GM10847 (cell line): ENCODE results near the gene STUB1.

Source experiments
- POLR2A ChIP-seq: IDR thresholded peaks from 2 replicates; pipeline ENCODE4 v1.6.1; 2011; ENCODE audit not compliant: insufficient read length; ENCODE audit errors: extremely low read depth

The STUB1 gene

DNA sequence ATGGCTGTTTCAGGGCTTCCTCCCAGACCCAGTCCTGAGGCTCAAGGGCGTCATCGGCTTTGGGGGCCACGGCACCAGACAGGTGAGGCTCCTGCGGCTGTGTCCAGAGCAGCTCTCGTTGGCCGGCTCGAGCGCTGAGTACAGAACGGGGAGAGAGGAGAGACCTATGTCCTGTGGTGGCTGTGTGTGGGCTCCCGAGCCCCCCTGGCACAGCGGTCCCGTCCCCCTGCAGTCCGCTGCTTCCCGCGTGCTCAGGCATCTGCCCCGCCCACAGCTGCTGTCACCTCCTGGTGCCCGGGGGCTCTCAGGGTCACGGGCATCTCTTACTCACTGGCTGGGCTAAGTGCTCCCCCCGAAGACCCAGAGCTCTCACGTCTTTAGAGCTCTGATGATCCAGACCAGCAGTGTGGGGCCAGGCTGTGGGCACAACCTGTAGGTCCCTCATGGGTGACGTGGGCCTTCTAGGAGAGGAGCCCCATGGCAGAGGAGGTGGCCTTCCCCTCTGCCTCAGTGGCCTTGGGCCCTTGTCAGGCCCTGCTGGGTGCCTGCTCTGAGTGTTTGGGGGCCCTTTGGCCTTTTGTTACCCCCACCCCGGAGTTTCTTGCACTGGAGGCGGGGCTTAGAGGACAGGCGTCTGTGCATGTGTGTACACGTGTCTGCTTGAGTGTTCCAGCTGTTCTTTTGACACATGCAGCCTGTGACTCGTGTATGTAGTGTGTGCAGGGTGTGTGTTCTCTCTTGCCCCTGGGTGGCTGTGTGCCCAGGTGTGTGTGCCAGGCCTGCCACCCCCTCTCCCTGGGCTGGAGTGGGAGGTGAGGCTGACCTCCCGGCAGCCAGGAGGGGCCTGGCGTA is 27.5 kb upstream of the STUB1 start:
- TF ChIP-seq POLR2A: no peak

DNA sequence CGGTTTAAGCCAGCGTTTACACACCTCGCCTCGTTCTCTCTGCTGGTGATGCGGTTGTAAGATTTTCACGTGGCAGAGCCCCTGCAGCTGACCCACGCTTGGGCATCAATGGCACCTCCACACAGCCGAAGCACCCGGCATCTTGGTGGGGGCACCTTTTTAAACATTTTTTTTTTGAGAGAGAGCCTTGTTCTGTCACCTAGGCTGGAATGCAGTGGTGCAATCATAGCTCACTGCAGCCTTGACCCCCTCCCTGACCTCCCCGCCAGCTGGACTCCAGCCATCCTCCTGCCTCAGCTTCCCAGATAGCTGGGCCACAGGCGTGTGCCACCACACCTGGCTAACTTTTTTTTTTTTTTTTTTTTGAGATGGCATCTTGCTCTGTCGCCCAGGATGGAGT is 26.2 kb upstream of the STUB1 start:
- no peak for TF ChIP-seq POLR2A

DNA sequence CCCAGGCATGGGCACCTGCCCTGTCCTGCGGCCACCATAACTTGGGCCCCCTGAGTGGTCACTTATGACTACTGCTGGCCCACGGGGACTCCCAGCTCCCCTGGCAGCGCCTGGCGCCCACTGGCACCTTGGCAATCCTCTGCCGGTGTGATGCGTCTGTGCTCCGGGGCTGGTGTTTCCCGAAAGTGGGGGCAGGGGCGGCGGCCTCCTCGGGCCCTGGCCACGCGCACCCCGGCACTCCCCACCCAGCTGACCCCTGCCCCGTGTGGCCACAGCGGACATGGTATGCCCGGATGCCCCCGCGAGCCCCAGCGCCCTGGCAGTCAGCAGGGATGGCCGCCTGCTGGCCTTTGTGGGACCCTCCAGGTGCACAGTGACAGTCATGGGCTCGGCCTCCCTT is 22.7 kb upstream of the STUB1 start:
- TF ChIP-seq POLR2A: no peak

DNA sequence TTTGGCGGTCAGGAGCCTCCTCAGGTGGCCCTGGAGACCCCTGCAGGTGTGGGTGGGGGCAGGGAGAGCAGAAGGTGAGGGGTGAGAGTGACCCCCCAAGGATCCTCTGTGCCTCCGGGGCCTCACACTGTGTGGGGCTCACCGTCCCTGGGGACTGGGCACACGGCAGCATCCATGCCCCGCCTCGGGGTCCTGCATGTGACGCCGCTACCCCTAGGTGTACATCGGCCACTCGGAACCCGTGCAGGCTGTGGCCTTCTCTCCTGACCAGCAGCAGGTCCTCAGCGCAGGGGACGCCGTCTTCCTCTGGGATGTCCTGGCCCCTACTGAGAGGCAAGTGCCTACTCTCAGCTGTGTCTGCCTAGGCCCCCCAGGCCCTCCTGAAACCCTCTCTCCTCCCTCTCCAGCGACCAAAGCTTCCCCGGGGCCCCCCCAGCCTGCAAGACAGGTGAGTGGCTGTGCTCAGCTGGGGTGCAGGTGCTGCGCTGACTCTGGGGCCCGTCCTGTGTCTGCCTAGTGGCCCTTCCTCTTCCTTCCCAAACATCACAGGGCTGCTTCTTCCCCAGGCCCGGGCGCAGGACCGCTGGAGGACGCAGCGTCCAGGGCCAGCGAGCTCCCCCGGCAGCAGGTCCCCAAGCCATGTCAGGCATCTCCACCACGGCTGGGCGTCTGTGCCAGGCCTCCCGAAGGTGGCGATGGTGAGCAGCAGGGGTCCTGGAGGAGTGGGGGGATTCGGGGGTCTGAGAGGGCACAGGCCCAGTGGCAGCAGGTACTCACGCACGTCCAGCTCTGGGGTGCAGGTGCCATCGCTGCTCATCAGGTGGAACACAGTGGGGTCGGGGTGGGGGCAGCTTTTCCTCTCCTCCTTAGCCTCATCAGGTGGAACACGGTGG is 21.3 kb upstream of the STUB1 start:
- no peak for TF ChIP-seq POLR2A

DNA sequence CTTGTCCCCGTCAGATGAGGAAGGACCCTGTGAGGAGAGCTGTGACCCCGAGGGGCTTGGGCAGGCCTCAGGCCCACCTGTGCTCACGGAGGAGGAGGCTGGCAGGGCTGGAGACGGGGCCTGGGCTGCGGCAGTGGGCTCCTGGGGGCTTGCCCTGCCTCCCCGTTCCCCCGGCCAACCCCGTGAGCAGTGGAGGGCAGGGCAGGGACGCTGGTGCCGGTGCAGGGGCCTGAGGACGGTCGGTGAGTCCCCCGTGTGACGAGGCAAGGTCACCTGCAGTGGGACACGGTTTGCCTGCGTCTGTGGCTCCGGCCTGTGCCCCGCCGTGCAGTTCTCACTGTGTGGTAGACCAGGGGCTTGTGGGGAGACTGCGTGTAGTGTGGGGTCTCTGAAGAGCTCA is 20.6 kb upstream of the STUB1 start:
- no peak for TF ChIP-seq POLR2A

DNA sequence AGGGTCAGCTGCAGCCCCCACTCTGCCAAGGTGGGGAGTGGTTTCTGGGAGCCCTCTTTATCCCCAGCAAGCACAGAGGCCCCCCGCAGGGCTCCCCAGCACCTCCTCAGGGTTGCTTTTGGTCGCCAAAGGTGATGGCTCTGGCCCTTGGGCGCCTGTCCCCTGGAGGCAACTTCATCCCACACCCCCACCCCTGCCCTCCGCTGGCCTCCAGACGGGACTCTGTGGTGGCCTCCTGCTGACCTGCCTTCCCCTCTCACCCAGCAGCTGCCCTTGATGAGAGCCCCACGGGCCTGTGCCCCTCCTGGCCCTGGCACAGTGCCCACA is 20.1 kb upstream of the STUB1 start:
- TF ChIP-seq POLR2A: no peak

DNA sequence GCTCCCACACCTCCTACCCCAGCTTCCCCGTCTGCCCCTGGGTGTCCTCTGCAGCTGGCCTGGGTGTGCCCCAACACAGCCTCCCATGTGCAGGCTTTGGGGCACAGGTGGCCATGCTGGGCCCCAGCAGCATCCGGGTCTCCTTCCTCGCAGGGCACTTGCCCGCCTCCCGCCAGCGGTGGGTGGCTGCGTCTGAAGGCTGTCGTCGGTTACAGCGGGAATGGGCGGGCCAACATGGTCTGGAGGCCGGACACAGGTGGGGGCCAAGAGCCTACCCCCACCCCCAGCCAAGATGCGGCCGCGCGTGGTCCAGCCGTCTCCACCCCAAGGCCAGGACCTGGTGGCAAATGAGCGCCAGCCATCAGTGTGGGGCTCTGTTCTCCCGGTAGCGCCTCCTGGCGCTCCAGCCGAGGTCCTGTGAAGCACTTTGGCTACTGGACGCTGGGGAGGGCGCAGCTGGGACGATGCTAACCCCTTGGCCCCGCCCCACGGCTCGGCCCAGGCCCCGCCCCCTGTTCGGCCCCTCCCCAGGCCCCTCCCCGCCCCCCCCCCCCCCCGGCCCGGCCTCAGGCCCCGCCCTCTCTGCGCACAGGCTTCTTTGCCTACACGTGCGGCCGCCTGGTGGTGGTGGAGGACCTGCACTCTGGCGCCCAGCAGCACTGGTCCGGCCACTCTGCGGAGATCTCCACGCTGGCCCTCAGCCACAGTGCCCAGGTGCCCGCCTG is 19.6 kb upstream of the STUB1 start:
- TF ChIP-seq POLR2A: no peak

DNA sequence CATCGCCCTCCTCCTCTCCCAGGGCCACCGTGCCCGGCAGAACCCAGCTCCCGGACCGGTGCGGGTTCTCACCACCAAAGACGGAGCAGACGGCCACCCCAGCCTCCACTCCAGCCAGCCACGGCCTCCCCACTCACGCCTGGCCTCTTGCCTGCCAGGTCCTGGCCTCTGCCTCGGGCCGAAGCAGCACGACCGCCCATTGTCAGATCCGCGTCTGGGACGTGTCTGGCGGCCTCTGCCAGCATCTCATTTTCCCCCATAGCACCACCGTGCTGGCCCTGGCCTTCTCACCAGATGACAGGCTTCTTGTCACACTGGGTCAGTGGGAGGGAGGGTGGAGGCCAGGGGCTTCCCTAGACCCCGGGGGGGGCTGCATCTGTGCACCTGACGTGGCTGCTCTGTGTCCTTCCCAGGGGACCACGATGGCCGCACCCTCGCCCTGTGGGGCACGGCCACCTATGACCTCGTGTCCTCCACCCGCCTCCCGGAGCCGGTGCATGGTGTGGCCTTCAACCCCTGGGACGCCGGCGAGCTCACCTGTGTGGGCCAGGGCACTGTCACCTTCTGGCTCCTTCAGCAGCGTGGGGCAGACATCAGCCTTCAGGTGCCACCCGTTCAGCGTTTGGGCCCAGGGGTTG is 18.9 kb upstream of the STUB1 start:
- no peak for TF ChIP-seq POLR2A

DNA sequence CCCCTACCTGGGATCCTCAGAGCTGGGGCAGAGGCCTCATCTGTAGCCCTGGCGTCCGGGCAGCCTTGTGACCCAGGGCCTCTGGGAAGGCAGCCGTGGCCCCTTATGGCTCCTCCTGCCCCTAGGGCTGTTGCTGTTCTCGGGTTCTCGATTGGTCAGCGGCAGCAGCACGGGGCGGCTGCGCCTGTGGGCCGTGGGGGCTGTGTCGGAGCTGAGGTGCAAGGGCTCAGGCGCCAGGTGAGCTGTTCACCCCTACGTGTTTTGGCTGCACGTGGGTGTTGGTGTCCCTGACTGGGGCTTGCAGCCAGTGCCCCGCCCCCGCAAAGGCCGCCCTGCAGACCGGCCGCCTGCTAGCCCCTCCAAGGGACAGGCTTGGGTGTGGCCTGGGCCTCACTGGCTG is 18.1 kb upstream of the STUB1 start:
- no peak for TF ChIP-seq POLR2A

DNA sequence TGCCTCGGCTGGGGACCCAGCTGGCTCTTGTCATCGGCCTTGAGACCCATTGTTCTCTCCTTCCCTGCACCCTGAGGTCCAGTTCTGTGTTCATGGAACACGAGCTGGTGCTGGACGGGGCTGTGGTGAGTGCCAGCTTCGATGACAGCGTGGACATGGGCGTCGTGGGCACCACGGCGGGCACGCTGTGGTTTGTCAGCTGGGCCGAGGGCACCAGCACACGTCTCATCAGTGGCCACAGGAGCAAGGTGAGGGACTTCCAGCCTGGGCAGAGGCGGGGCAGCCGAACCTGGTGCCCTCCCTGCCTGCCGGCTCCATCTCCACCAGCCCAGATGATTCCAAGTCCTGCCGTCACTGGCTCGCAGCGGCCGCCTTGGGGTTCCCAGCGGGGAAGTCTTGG is 17.6 kb upstream of the STUB1 start:
- no peak for TF ChIP-seq POLR2A

DNA sequence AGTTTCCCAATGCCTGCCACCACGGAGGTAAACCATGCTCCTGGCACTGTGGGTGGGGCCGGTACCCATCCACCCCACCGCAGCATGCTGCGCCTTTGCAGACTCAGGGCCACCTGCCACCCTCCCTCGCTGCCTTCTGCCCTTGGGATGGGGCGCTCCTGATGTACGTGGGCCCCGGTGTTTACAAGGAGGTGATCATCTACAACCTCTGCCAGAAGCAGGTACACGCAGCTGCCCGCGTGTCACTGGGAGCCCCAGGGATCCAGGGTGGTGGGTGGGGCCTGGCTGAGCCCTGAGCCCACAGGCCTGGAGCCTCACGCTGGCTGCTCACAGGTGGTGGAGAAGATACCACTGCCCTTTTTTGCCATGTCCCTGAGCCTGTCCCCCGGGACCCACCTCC is 13.6 kb upstream of the STUB1 start:
- no peak for TF ChIP-seq POLR2A

DNA sequence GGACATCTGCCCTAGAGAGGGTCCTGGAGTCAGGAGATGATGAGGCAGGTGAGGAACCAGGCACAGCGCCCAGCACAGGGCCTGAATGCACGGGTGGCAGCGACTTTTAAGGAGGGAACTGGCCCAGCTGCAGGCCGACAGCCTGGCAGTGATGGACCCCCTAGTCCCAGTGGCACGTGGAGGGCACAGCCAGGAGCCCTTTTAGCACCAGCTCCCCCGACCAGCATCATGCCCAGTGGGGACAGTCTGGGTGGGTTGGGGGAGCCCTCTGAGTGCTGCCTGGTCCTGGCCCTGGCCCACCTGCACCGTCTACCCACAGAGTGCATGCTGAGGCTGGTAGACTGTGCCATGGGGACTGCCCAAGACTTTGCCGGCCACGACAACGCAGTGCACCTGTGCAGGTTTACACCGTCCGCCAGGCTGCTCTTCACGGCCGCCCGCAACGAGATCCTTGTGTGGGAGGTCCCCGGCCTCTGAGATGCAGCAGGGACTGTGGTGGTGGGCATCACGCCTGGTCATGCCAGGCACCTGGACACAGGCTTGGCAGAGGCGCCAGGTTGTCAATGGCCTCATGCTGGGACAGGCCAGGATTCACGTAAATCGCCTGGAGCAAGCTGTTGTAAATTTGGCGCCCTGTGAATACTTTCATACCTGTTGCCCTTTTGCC is 13.0 kb upstream of the STUB1 start:
- TF ChIP-seq POLR2A: no peak

DNA sequence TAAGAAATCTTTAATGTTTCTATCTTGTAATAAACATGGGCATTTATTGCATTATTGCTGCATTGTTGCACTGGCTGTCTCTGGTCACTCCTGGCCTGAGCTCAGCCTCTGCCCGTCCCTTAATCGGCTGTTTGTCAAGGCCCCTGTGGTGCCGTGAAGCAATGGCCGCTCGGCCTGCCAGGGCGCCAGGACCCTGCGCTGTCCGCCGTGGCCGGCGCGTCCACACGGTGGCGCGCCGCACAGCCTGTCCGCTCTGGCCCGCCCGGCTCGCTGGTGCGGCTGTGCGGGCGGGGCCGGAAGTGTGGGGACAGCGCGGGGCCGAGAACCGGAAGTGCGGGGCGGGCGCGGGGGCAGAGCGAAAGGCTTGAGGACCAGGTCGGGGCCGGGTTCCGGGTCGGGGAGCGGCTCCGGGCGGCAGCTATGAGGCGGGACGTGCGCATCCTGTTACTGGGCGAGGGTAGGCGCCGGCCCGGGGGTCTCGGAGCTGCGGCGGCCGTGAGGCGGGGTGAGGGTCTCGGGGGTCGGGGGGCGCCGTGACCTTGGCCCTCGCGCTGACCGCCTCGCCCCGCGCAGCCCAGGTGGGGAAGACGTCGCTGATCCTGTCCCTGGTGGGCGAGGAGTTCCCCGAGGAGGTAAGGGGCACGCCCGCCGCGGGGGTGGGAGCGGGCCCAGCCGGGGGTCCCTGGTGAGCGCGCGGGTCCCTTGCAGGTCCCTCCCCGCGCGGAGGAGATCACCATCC is 12.3 kb upstream of the STUB1 start, which contains the start of gene RHOT2:
Gene RHOT2 (plus strand): TSS at position 353 of the 739 bp plus-strand sequence. CDS start 68 bp downstream, at position 421.
- peak; percentile 91 for TF ChIP-seq POLR2A
